K562 (cell line): ENCODE measurements around the gene PBRM1. TPM values are rescaled to one million over a fixed set of nuclear protein-coding genes. Genes with fewer than 3 reads are reported as not detected.

Experiments
- BDP1 ChIP-seq: IDR thresholded peaks from 3 replicates; pipeline ENCODE4 v1.6.1; 2011; ENCODE audit not compliant: insufficient read length, insufficient read depth
- CREM ChIP-seq: IDR thresholded peaks from 2 replicates; pipeline ENCODE4 v1.6.1; 2014; ENCODE audit warnings: antibody characterized with exemption, low read depth
- MGA ChIP-seq: fragments of 450-650 bp; IDR thresholded peaks from 2 replicates; pipeline ENCODE4 v1.6.1; 2016; ENCODE audit warnings: mild to moderate bottlenecking, moderate library complexity
- YBX1 ChIP-seq: fragments of 450-650 bp; IDR thresholded peaks from 2 replicates; pipeline ENCODE4 v1.7.1; 2016; ENCODE audit warnings: mild to moderate bottlenecking
- ZNF395 ChIP-seq: fragments of 200-800 bp; sonication (Bioruptor generic); IDR thresholded peaks from 2 replicates; pipeline ENCODE4 v1.6.1; 2017; ENCODE audit warnings: missing genetic modification characterization, missing compliant biosample characterization
- ZNF740 ChIP-seq, 3 experiments: fragments of 200-800 bp in 1 of 3; sonication (Bioruptor generic) in 1 of 3; sonication (generic) in 1 of 3; formaldehyde crosslinking in 1 of 3; IDR thresholded peaks; 2 replicates each; pipeline versions ENCODE4 v1.6.1 to v1.8.0; 2016 to 2022; ENCODE audit warnings: mild to moderate bottlenecking in 2 of 3, missing compliant biosample characterization in 2 of 3, missing genetic modification characterization in 2 of 3, missing genetic modification reagents in 1 of 3
- ZSCAN29 ChIP-seq: fragments of 450-650 bp; IDR thresholded peaks from 2 replicates; pipeline ENCODE4 v1.6.1; 2017
- polyA plus RNA-seq, 8 experiments: library from polyadenylated mRNA; depleted of rRNA in 4 of 8; stranded (reverse) in 5 of 8; unstranded in 3 of 8; fragments of >200 nt; fragmentation: Nextera tagmentation in 2 of 8; fragmentation: Illumina TruSeq in 1 of 8; extraction: Ambion mirVana in 2 of 8; extraction: Trizol in 1 of 8; gene quantifications; 2 replicates each; pipeline versions ENCODE4 v1.2.1 to v1.2.3, GENCODE V29; 2011 to 2014; ENCODE audit warnings: inconsistent platforms in 1 of 8, missing spikeins in 1 of 8
- total RNA-seq, 7 experiments: library from RNA; depleted of rRNA in 6 of 7; stranded (reverse); fragments of >200 nt in 6 of 7; fragmentation: Illumina TruSeq in 2 of 7; extraction: Trizol in 2 of 7; gene quantifications; 2 replicates each; pipeline versions ENCODE4 v1.2.1 to v1.2.3, GENCODE V29; 2011 to 2021; ENCODE audit warnings: low replicate concordance in 1 of 7

The PBRM1 gene
- total and polyA plus RNA-seq, 9 of the 15 experiments (the other 6 are each of a cell fraction or from before 2014, with no cell fraction given): 3.9 to 31.8 (median 19.0) TPM

GRCh38 chr3:52685285-52685708 is 416 bp downstream of the PBRM1 start (continued):
- TF ChIP-seq ZNF395 (CRISPR knock-in tag): 0 out of 2 replicates have a peak, but pooled peaks have one; percentile 40
- TF ChIP-seq YBX1: no peak
- TF ChIP-seq ZNF740 (CRISPR knock-in tag; IDR thresholded peaks at IDR 0.05): 0 out of 2 replicates have a peak, but pooled peaks have one; percentile 39
- TF ChIP-seq ZNF740 (tag; IDR thresholded peaks at IDR 0.05): no peak
- TF ChIP-seq CREM: 0 out of 2 replicates have a peak, but pooled peaks have one; percentile 34
- TF ChIP-seq MGA: peak; percentile 2; the same call in 1 of the 2 replicates
- peak; percentile 82 for TF ChIP-seq ZSCAN29
- TF ChIP-seq BDP1: no peak
